Liver (tissue), 9 donors: ENCODE results near the gene GARNL3. TPM values are rescaled to one million over a fixed set of nuclear protein-coding genes. Genes with fewer than 3 reads are reported as not detected.

Source experiments
- DNase-seq: peaks from one replicate; pipeline ENCODE4 v3.0.0-alpha.2; 2017; ENCODE audit warnings: low spot score
- H3K27ac ChIP-seq, 2 donors: one replicate each; pipeline ENCODE4 v1.7.0; 2013; ENCODE audit warnings: inconsistent platforms in 2 of 2, low read length in 2 of 2, control low read depth in 1 of 2, low read depth in 1 of 2, mild to moderate bottlenecking in 1 of 2
- H3K27me3 ChIP-seq, 4 donors: one replicate each; pipeline versions ENCODE4 v1.6.1 to v1.7.0; 2013; ENCODE audit warnings: low read length in 3 of 4, inconsistent platforms in 1 of 4, mild to moderate bottlenecking in 1 of 4, moderate library complexity in 1 of 4; ENCODE audit not compliant: control insufficient read depth in 4 of 4, insufficient read depth in 4 of 4
- H3K36me3 ChIP-seq, 4 donors: one replicate each; pipeline versions ENCODE4 v1.6.1 to v1.7.0; 2013; ENCODE audit warnings: low read length in 3 of 4, mild to moderate bottlenecking in 3 of 4, low read depth in 1 of 4, moderate library complexity in 1 of 4; ENCODE audit not compliant: control insufficient read depth in 4 of 4, insufficient read depth in 3 of 4
- H3K4me1 ChIP-seq, 4 donors: one replicate each; pipeline versions ENCODE4 v1.6.1 to v1.7.0; 2013; ENCODE audit warnings: low read length in 3 of 4, mild to moderate bottlenecking in 3 of 4, moderate library complexity in 1 of 4; ENCODE audit not compliant: control insufficient read depth in 4 of 4, insufficient read depth in 4 of 4
- H3K4me3 ChIP-seq, 3 donors: one replicate each; pipeline versions ENCODE4 v1.6.1 to v1.7.0; 2013; ENCODE audit warnings: low read length in 3 of 3, control low read depth in 1 of 3, low read depth in 1 of 3, mild to moderate bottlenecking in 1 of 3
- H3K9ac ChIP-seq, 2 donors: one replicate each; pipeline ENCODE4 v1.7.0; 2013; ENCODE audit warnings: low read length in 2 of 2, mild to moderate bottlenecking in 2 of 2, moderate library complexity in 2 of 2, control low read depth in 1 of 2, low read depth in 1 of 2
- H3K9me3 ChIP-seq, 4 donors: one replicate each; pipeline versions ENCODE4 v1.6.1 to v1.7.0; 2013; ENCODE audit warnings: low read length in 3 of 4; ENCODE audit not compliant: control insufficient read depth in 4 of 4
- CTCF ChIP-seq: fragments of 150-350 bp; IDR thresholded peaks from 2 replicates; pipeline ENCODE4 v1.5.1; 2017; ENCODE audit warnings: improper control_type of control experiment, low read depth, low read length; ENCODE audit not compliant: missing input control
- FOXA1 ChIP-seq: IDR thresholded peaks from 2 replicates; pipeline ENCODE4 v1.6.1; 2016; ENCODE audit warnings: antibody characterized with exemption
- FOXA2 ChIP-seq: IDR thresholded peaks from 2 replicates; pipeline ENCODE4 v1.6.1; 2016; ENCODE audit warnings: antibody characterized with exemption
- HNF4A ChIP-seq, 2 donors: conservative IDR thresholded peaks; 2 replicates each; pipeline ENCODE4 v1.6.1; 2016; ENCODE audit warnings: antibody characterized with exemption in 2 of 2, mild to moderate bottlenecking in 2 of 2
- HNF4G ChIP-seq: IDR thresholded peaks from 2 replicates; pipeline ENCODE4 v1.6.1; 2016; ENCODE audit warnings: antibody characterized with exemption
- JUND ChIP-seq, 2 donors: IDR thresholded peaks; 2 replicates each; pipeline ENCODE4 v1.6.1; 2016; ENCODE audit warnings: antibody characterized with exemption in 2 of 2
- MAX ChIP-seq: IDR thresholded peaks from 2 replicates; pipeline ENCODE4 v1.6.1; 2016; ENCODE audit warnings: antibody characterized with exemption
- REST ChIP-seq: IDR thresholded peaks from 2 replicates; pipeline ENCODE4 v1.6.1; 2016; ENCODE audit warnings: antibody characterized with exemption, mild to moderate bottlenecking
- RXRA ChIP-seq, 2 donors: IDR thresholded peaks; 2 replicates each; pipeline ENCODE4 v1.6.1; 2017 to 2018; ENCODE audit warnings: antibody characterized with exemption in 2 of 2, mild to moderate bottlenecking in 1 of 2
- SP1 ChIP-seq: IDR thresholded peaks from 2 replicates; pipeline ENCODE4 v1.6.1; 2018; ENCODE audit warnings: antibody characterized with exemption, mild to moderate bottlenecking
- YY1 ChIP-seq: IDR thresholded peaks from 2 replicates; pipeline ENCODE4 v1.6.1; 2016; ENCODE audit warnings: antibody characterized with exemption, mild to moderate bottlenecking
- WGBS: extraction: QIAGEN DNeasy Blood & Tissue Kit; methylation state at CpG from one replicate; pipeline ENCODE4 v1.1.7; 2013; 5-methylcytosine and 5-hydroxymethylcytosine counted together
- polyA plus RNA-seq, 2 donors: library from polyadenylated mRNA; stranded (reverse) in 1 of 2; unstranded in 1 of 2; fragments of 200-250 nt in 1 of 2; fragments of >200 nt in 1 of 2; fragmentation: Nextera tagmentation in 1 of 2; extraction: Ambion mirVana in 1 of 2; gene quantifications; one replicate each; pipeline versions ENCODE4 v1.2.1 to v1.2.3, GENCODE V29; 2013 to 2015
- total RNA-seq, 2 donors: library from RNA; depleted of rRNA; stranded (reverse); fragments of >200 nt; gene quantifications; one replicate each; pipeline ENCODE4 v1.2.3, GENCODE V29; 2014
- donor health status: healthy.
- donor health status: healthy.
- donor health status: healthy.
- donor health status: healthy.
- donor health status: healthy.

Gene GARNL3
- total and polyA plus RNA-seq, 4 donors: 0.89 to 6.7 (median 3.5) TPM

- Histone ChIP-seq H3K36me3 (peaks cover 0 to 6% (median 1%) of the 10 kb centered on the region in 4 donors), H3K4me1 (no peaks in the 10 kb centered on the region), H3K27me3 (no peaks in the 10 kb centered on the region), H3K9ac (no peak overlapping the region), H3K4me3 (no peak overlapping the region), H3K27ac (no peak overlapping the region), H3K9me3 (no peaks in the 10 kb centered on the region)
- no peak for DNase-seq
- WGBS: 97% methylated on average over 12 of the region's 12 CpGs
- TF ChIP-seq HNF4G: no peak
- TF ChIP-seq JUND (IDR thresholded peaks at IDR 0.05): no peak
- no peak for TF ChIP-seq FOXA1
- no peak for TF ChIP-seq RXRA (IDR thresholded peaks at IDR 0.05)
- no peak for TF ChIP-seq FOXA2
- no peak for TF ChIP-seq SP1
- TF ChIP-seq CTCF: no peak
- no peak for TF ChIP-seq REST
- TF ChIP-seq YY1: no peak
- TF ChIP-seq MAX: no peak
Observed at GRCh38 chr9:127349483-127350113, 85.0 kb downstream of the GARNL3 start.

GRCh38 chr9:127351182-127352166 is 86.9 kb downstream of the GARNL3 start:
- H3K4me3 ChIP-seq: no peak overlapping the region
- DNase-seq: no peak

More at GRCh38 chr9:127351182-127352166, 86.9 kb downstream of the GARNL3 start:
- TF ChIP-seq SP1: no peak
- TF ChIP-seq HNF4A (conservative IDR thresholded peaks at IDR 0.05): no peak
- no peak for TF ChIP-seq FOXA1
- no peak for TF ChIP-seq JUND (IDR thresholded peaks at IDR 0.05)
- Histone ChIP-seq H3K36me3 (peaks cover 0 to 13% (median 1%) of the 10 kb centered on the region in 4 donors), H3K27ac (no peak overlapping the region), H3K27me3 (no peaks in the 10 kb centered on the region), H3K9me3 (no peaks in the 10 kb centered on the region), H3K9ac (no peak overlapping the region), H3K4me1 (no peaks in the 10 kb centered on the region)
- 93% methylated on average over 4 of the region's 4 CpGs for whole genome bisulfite sequencing
